Colonic mucosa (tissue), 4 donors: ENCODE results near the gene GSTK1. TPM values are rescaled to one million over a fixed set of nuclear protein-coding genes. Genes with fewer than 3 reads are reported as not detected.
A peak's percentile ranks its signal among the peaks of the same experiment; 100 is the strongest.
"Not testable (repeated sequence)": the region's sequence is repeated elsewhere in the genome, so short reads cannot be mapped to it uniquely, and the experiment has no call there.

Source experiments
- DNase-seq: peaks from one replicate; pipeline ENCODE4 v3.0.0-alpha.2; 2020
- H3K27ac ChIP-seq: fragments of 200-600 bp; one replicate; pipeline ENCODE4 v1.8.0; 2021
- H3K27me3 ChIP-seq: fragments of 200-600 bp; one replicate; pipeline ENCODE4 v1.8.0; 2021
- H3K36me3 ChIP-seq: fragments of 200-600 bp; one replicate; pipeline ENCODE4 v1.8.0; 2021
- H3K4me1 ChIP-seq: fragments of 200-600 bp; one replicate; pipeline ENCODE4 v1.8.0; 2021; ENCODE audit warnings: mild to moderate bottlenecking
- H3K4me3 ChIP-seq: fragments of 200-600 bp; one replicate; pipeline ENCODE4 v1.8.0; 2021
- H3K9ac ChIP-seq, 2 donors: one replicate each; pipeline ENCODE4 v1.7.0; 2013; ENCODE audit warnings: control low read depth in 2 of 2, low read depth in 2 of 2, low read length in 2 of 2
- H3K9me3 ChIP-seq: fragments of 200-600 bp; one replicate; pipeline ENCODE4 v1.8.0; 2021
- intact Hi-C: fragments of 100-400 bp; cut with DNase I; formaldehyde crosslinking; loops from one replicate; pipeline ENCODE4 v1.14.1; 2022
- total RNA-seq, 2 donors: library from RNA; stranded (reverse); fragmentation: NEBNext Ultra II Directional in 1 of 2; extraction: Animal tissue kit (Norgen Biotek cat#: 25700) in 1 of 2; gene quantifications; one replicate each; pipeline ENCODE4 v1.2.1, GENCODE V29; 2021
- TF ChIP-seq, protein P1 (sequence below): fragments of 200-600 bp; IDR thresholded peaks from one replicate; pipeline ENCODE4 v1.8.0; 2022; ENCODE audit warnings: antibody characterized with exemption, mild to moderate bottlenecking
- donor health status: healthy.
- donor health status: DM: no; HTN: no; CAD: no.
- donor health status: DM: no; HTN: no; CAD: no.

Gene GSTK1
- total RNA-seq, result 100 to 1,000 TPM; 210 to 272 TPM

DNA sequence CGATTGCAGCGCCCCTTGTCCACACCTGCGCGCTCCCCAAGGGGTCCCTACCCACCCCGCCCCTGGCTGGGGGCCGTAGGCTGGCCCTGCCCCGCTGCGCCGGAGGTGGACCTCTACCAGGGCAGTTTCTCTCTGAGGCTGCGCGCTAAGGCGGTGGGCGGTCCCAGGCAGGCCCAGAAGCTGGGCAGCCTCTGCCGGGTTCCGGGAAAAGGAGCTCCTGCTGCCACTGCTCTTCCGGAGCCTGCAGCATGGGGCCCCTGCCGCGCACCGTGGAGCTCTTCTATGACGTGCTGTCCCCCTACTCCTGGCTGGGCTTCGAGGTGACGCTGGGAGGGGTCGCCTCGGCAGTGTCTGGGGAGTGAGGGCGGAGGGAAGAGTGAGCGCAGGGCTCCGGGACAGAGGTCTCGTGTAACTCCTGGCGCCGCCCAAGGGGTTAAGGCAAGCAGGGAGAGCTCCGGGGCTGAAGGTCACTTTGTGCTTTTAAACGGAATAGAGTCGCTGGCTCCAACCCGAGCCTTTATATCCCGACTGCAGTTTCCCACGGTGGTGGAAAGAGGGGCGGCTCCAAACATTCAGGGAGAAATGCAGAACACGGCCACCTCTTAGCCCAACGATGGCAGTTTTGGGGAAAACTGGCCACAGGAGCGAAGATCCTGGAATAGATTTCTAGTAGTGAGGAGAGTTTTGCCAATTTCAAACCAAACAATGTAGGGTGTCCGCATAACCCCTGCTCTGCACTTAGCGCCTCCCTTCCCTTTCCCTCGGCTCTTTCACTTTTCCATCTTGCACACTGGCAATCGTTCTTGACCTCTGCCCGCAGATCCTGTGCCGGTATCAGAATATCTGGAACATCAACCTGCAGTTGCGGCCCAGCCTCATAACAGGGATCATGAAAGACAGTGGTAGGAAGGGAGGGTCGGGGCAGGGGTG, at the start of gene GSTK1:
TSS of gene GSTK1 (plus strand) at position 176 of the 930 bp plus-strand sequence. CDS start at position 249, 73 bp downstream.
- TF ChIP-seq, protein P1, sequence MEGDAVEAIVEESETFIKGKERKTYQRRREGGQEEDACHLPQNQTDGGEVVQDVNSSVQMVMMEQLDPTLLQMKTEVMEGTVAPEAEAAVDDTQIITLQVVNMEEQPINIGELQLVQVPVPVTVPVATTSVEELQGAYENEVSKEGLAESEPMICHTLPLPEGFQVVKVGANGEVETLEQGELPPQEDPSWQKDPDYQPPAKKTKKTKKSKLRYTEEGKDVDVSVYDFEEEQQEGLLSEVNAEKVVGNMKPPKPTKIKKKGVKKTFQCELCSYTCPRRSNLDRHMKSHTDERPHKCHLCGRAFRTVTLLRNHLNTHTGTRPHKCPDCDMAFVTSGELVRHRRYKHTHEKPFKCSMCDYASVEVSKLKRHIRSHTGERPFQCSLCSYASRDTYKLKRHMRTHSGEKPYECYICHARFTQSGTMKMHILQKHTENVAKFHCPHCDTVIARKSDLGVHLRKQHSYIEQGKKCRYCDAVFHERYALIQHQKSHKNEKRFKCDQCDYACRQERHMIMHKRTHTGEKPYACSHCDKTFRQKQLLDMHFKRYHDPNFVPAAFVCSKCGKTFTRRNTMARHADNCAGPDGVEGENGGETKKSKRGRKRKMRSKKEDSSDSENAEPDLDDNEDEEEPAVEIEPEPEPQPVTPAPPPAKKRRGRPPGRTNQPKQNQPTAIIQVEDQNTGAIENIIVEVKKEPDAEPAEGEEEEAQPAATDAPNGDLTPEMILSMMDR, result no peak
- no peaks in the 10 kb centered on the region for H3K27me3 ChIP-seq
- peak; percentile 92 for DNase-seq
- peak within 1 kb of the TSS; percentile 86 to 96 for H3K9ac ChIP-seq
- H3K4me3 ChIP-seq, result peak within 1 kb of the TSS; percentile 70
- no peaks in the 10 kb centered on the region for H3K9me3 ChIP-seq
- H3K36me3 ChIP-seq, result no peaks in the 10 kb centered on the region
- H3K4me1 ChIP-seq, result peaks cover 14% of the 10 kb centered on the region
- intact Hi-C loops, result loop anchor here (10.0 kb wide), 1 partner anchor 121 kb away; the partner anchor contains the start of gene ZYX
- H3K27ac ChIP-seq, result peak within 1 kb of the TSS; percentile 93

DNA sequence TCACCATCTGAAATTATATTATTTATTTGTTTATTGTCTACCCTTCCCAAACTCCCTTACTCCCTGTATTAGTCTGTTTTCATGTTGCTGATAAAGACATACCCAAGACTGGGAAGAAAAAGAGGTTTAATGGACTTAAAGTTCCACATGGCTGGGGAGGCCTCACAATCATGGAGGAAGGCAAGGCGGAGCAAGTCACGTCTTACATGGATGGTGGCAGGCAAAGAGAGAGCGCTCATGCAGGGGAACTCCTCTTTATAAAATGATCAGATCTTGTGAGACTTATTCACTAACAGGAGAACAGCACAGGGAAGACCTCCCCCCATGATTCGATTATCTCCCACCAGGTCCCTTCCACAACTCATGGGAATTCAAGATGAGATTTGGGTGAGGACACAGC, 49.8 kb upstream of the GSTK1 start:
- not testable (repeated sequence) for H3K4me1 ChIP-seq, H3K4me3 ChIP-seq, H3K9ac ChIP-seq, H3K27ac ChIP-seq, H3K9me3 ChIP-seq, H3K36me3 ChIP-seq, H3K27me3 ChIP-seq, DNase-seq
- intact Hi-C loops, result loop anchor here (10.0 kb wide), 1 partner anchor 359 kb away; the partner anchor contains the start of gene EPHB6

DNA sequence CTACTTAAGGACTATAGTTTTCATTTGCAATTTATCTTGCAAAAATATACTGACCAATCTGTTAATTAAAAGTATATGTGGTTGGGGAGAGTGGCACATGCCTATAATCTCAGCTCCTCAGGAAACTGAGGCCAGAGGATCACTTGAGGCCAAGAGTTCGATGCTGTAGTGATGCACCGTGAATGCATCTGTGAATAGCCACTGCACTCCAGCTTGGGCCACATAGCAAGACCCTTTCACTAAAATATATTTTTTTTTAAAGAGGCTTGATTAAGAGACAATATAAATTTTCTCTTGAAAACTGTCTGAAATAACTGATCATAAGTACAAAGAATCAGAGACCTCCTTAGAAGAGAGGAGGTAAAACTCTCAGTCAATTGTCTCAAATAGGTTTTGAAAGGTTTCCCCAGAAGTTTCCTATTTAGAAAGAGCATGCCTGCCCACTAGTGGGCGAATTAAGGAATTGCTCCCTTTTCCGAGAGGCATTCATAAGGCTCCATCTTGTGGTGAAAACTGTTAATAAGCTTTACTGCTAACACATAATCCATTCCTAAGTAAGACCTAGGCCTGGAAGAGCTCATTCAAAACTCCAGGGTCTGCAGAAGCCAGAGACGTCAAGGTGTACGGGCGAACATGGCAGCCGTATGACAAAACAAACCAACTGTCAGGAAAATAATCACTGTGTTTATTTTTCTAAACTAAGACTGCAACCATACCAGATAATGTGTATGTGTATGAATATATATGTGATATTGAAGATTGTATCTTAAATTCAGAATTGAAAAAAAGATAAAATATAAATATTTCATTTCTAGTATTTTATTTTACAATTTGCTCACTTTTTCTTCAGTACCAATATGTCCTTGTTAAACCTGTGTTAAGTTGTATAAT, 48.2 kb upstream of the GSTK1 start:
- no peaks in the 10 kb centered on the region for H3K36me3 ChIP-seq
- H3K4me1 ChIP-seq, result no peaks in the 10 kb centered on the region
- no peaks in the 10 kb centered on the region for H3K9me3 ChIP-seq
- TF ChIP-seq, protein P1, result peak; percentile 98
- peak; percentile 69 for DNase-seq
- no peak overlapping the region for H3K27ac ChIP-seq
- H3K27me3 ChIP-seq, result no peaks in the 10 kb centered on the region
- intact Hi-C loops, result loop anchor here (1.0 to 10.0 kb wide), 2 partner anchors 207 to 360 kb away; partner anchors contain the start of gene EPHB6
- no peak overlapping the region for H3K9ac ChIP-seq
- H3K4me3 ChIP-seq, result no peak overlapping the region

DNA sequence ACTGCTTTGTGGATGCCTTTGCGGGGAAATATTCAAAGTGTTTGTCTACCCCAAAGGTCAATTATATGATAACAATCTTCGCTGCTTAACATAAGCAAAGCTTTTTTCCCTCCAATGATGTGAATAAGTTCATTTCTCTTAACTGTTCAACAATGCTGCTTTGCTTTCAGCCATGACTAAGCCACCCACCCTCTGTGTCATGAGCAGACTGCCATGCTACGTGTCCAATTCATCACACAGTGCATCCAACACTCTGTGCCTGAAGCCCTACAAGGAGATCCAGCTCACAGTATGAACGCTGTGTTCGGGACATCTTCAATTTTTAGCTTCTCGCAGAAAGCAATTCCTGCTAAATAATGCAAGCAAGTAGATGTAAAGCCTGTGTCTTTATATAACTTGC, 47.1 kb upstream of the GSTK1 start:
- intact Hi-C loops, result loop anchor here (10.0 kb wide), 1 partner anchor 361 kb away; the partner anchor contains the start of gene EPHB6
- DNase-seq, result no peak

DNA sequence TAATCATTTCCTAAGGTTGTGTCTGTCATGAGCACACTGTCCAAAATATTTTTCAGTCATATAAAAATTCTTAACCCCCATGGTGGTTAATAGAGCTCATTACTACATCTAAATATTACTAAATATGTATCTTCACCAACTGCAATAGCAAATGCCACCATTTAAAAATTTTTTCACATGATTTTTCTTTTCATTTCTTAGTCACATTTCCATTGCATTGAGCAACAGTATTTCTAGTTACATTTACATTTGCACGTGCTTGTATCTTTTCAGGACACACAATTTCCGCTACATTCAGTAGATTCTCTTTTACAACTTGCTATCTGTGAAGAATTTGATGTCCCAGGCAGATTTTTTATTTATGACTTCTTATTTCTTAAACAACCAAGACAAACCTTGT, 46.6 kb upstream of the GSTK1 start:
- H3K4me1 ChIP-seq, result no peaks in the 10 kb centered on the region
- H3K27ac ChIP-seq, result no peak overlapping the region
- no peak overlapping the region for H3K9ac ChIP-seq
- no peaks in the 10 kb centered on the region for H3K27me3 ChIP-seq
- no peak for DNase-seq
- no peak overlapping the region for H3K4me3 ChIP-seq
- H3K36me3 ChIP-seq, result no peaks in the 10 kb centered on the region
- TF ChIP-seq, protein P1, result no peak
- H3K9me3 ChIP-seq, result no peaks in the 10 kb centered on the region
- intact Hi-C loops, result loop anchor here (10.0 kb wide), 1 partner anchor 362 kb away; the partner anchor contains the start of gene EPHB6

More for the DNA sequence above, 47.1 kb upstream of the GSTK1 start:
- Histone ChIP-seq H3K27me3 (no peaks in the 10 kb centered on the region), H3K27ac (no peak overlapping the region), H3K9ac (no peak overlapping the region), H3K36me3 (no peaks in the 10 kb centered on the region), H3K4me1 (no peaks in the 10 kb centered on the region), H3K9me3 (no peaks in the 10 kb centered on the region), H3K4me3 (no peak overlapping the region)
- TF ChIP-seq, protein P1, result no peak
